ENCODE data around the gene COL18A1.

COL18A1 gene

GRCh38 chr21:45536301-45537081 is 131.5 kb downstream of the COL18A1 start:
- no peak overlapping the region for H3K9ac ChIP-seq (ENCODE audit: low read depth, low read length, poor library complexity, severe bottlenecking)
- H3K4me1 ChIP-seq (ENCODE audit: insufficient read depth, low read length, poor library complexity, severe bottlenecking) = peaks cover 22% of the 10 kb centered on the region
- peaks cover 21% of the 10 kb centered on the region for H4K20me1 ChIP-seq (ENCODE audit: insufficient read depth, low read length, poor library complexity, severe bottlenecking)
- H3K9me2 ChIP-seq (replicated peaks; ENCODE audit: low read depth, low read length) = no peaks in the 10 kb centered on the region
- TF ChIP-seq CTCF (conservative IDR thresholded peaks at IDR 0.05; ENCODE audit: low read length) = no peak
- TF ChIP-seq EZH2phosphoT487 (IDR thresholded peaks at IDR 0.05; ENCODE audit: borderline replicate concordance) = no peak
- H2AFZ ChIP-seq (ENCODE audit: low read length) = no peak overlapping the region
- H3K9me3 ChIP-seq (ENCODE audit: insufficient read depth, low read depth, low read length) = no peaks in the 10 kb centered on the region
- peaks cover 66% of the 10 kb centered on the region for H3K79me2 ChIP-seq (ENCODE audit: insufficient read depth, low read length)
- no peak overlapping the region for H3K4me3 ChIP-seq (ENCODE audit: low read length, poor library complexity, severe bottlenecking)
- no peak overlapping the region for H3K4me2 ChIP-seq (ENCODE audit: low read depth, low read length, poor library complexity, severe bottlenecking)
- H3F3A ChIP-seq (ENCODE audit: low read depth) = no peaks in the 10 kb centered on the region
- H3K36me3 ChIP-seq (ENCODE audit: insufficient read depth, low read length) = peaks cover 4% of the 10 kb centered on the region; the same call in 1 of the 2 replicates
- H3K27me3 ChIP-seq (ENCODE audit: insufficient read depth, low read length, poor library complexity, severe bottlenecking) = no peaks in the 10 kb centered on the region

- Histone ChIP-seq H2AFZ (ENCODE audit: low read length) (no peak overlapping the region), H3K79me2 (ENCODE audit: insufficient read depth, low read length) (peaks cover 68% of the 10 kb centered on the region), H3K9me2 (replicated peaks; ENCODE audit: low read depth, low read length) (no peaks in the 10 kb centered on the region), H3K4me2 (ENCODE audit: low read depth, low read length, poor library complexity, severe bottlenecking) (no peak overlapping the region), H4K20me1 (ENCODE audit: insufficient read depth, low read length, poor library complexity, severe bottlenecking) (peaks cover 22% of the 10 kb centered on the region), H3K4me3 (ENCODE audit: low read length, poor library complexity, severe bottlenecking) (no peak overlapping the region), H3K9ac (ENCODE audit: low read depth, low read length, poor library complexity, severe bottlenecking) (no peak overlapping the region), H3F3A (ENCODE audit: low read depth) (no peaks in the 10 kb centered on the region), H3K36me3 (ENCODE audit: insufficient read depth, low read length) (no peaks in the 10 kb centered on the region; the same call in 1 of the 2 replicates), H3K4me1 (ENCODE audit: insufficient read depth, low read length, poor library complexity, severe bottlenecking) (peaks cover 24% of the 10 kb centered on the region), H3K27me3 (ENCODE audit: insufficient read depth, low read length, poor library complexity, severe bottlenecking) (no peaks in the 10 kb centered on the region), H3K9me3 (ENCODE audit: insufficient read depth, low read depth, low read length) (no peaks in the 10 kb centered on the region)
- TF ChIP-seq CTCF (conservative IDR thresholded peaks at IDR 0.05; ENCODE audit: low read length) = no peak
Observed at GRCh38 chr21:45537111-45537745, 132.3 kb downstream of the COL18A1 start.

- no peak overlapping the region for H2AFZ ChIP-seq (ENCODE audit: low read length)
- H3K4me2 ChIP-seq (ENCODE audit: low read depth, low read length, poor library complexity, severe bottlenecking) = peak overlapping the region; percentile 8
- no peaks in the 10 kb centered on the region for H3K27me3 ChIP-seq (ENCODE audit: insufficient read depth, low read length, poor library complexity, severe bottlenecking)
- no peaks in the 10 kb centered on the region for H3K9me2 ChIP-seq (replicated peaks; ENCODE audit: low read depth, low read length)
- no peaks in the 10 kb centered on the region for H3F3A ChIP-seq (ENCODE audit: low read depth)
- no peaks in the 10 kb centered on the region for H3K9me3 ChIP-seq (ENCODE audit: insufficient read depth, low read depth, low read length)
- H3K79me2 ChIP-seq (ENCODE audit: insufficient read depth, low read length) = peaks cover 70% of the 10 kb centered on the region
- TF ChIP-seq EZH2phosphoT487 (IDR thresholded peaks at IDR 0.05; ENCODE audit: borderline replicate concordance) (no peak), CTCF (conservative IDR thresholded peaks at IDR 0.05; ENCODE audit: low read length) (no peak)
- H3K4me1 ChIP-seq (ENCODE audit: insufficient read depth, low read length, poor library complexity, severe bottlenecking) = peaks cover 24% of the 10 kb centered on the region
- no peak overlapping the region for H3K9ac ChIP-seq (ENCODE audit: low read depth, low read length, poor library complexity, severe bottlenecking)
- peaks cover 22% of the 10 kb centered on the region for H4K20me1 ChIP-seq (ENCODE audit: insufficient read depth, low read length, poor library complexity, severe bottlenecking)
- H3K36me3 ChIP-seq (ENCODE audit: insufficient read depth, low read length) = no peaks in the 10 kb centered on the region; the same call in 1 of the 2 replicates
- no peak overlapping the region for H3K4me3 ChIP-seq (ENCODE audit: low read length, poor library complexity, severe bottlenecking)
Observed at GRCh38 chr21:45537746-45538291, 132.9 kb downstream of the COL18A1 start.

Data from Loucy (cell line).